HepG2 (cell line): Measurements from ENCODE around the gene ANO2. TPM values are rescaled to one million over a fixed set of nuclear protein-coding genes. Genes with fewer than 3 reads are reported as not detected.

Source experiments
- ATAC-seq: fragments of 200-7000 bp; cut with Tn5 transposase; 3 replicates; pipeline ENCODE4 v1.9.1; 2020; ENCODE audit warnings: mild to moderate bottlenecking, moderate library complexity
- BruUV-seq: library from RNA; stranded (reverse); fragments of 400-500 nt; replicated peaks from 2 replicates; lab custom pipeline; 2021; lab: Mats Ljungman, UMichigan
- CTCF ChIA-PET: fragments of 300-600 bp; formaldehyde crosslinking; extraction: SDS; loops from one replicate; lab custom pipeline; 2021; ENCODE audit warnings: low total read pairs, inconsistent platforms, low intra/inter-chr PET ratio; lab: Yijun Ruan, JAX
- POLR2A ChIA-PET: fragments of 350-600 bp; sonication (Branson Sonifier 250); formaldehyde crosslinking; loops from one replicate; lab custom pipeline; 2020; ENCODE audit warnings: antibody characterized with exemption, inconsistent platforms; lab: Yijun Ruan, JAX
- DNase-seq: peaks from one replicate; pipeline ENCODE4 v3.0.0-alpha.2; 2015; ENCODE audit warnings: low spot score
- FAIRE-seq: peaks from 3 replicates; lab custom pipeline; 2011; peaks lifted over from hg19 to GRCh38; lab: Jason Lieb, UNC
- H2AFZ ChIP-seq: one replicate; pipeline ENCODE4 v1.6.1; 2011; ENCODE audit warnings: low read length, inconsistent platforms
- H3K27ac ChIP-seq: fragments of 300-600 bp; 3 replicates; pipeline ENCODE4 v1.8.0; 2011; ENCODE audit warnings: mixed run types, mild to moderate bottlenecking, mixed read lengths, low read length, inconsistent platforms; ENCODE audit not compliant: insufficient read depth; ENCODE audit errors: extremely low read length
- H3K27me3 ChIP-seq, 2 experiments: fragments of 200-600 bp in 1 of 2; 2 replicates in 1 of 2; 3 replicates in 1 of 2; pipeline versions ENCODE4 v1.6.0 to v1.8.0; 2011; ENCODE audit warnings: low read length in 2 of 2, mild to moderate bottlenecking in 2 of 2, moderate library complexity in 2 of 2, inconsistent platforms in 1 of 2; ENCODE audit not compliant: insufficient read depth in 2 of 2, control insufficient read depth in 1 of 2
- H3K36me3 ChIP-seq, 2 experiments: fragments of 200-600 bp in 1 of 2; replicated peaks in 1 of 2; 2 replicates in 1 of 2; 3 replicates in 1 of 2; pipeline versions ENCODE4 v1.5.1 to v1.8.0; 2011; ENCODE audit warnings: low read length in 2 of 2, inconsistent platforms in 1 of 2; ENCODE audit not compliant: insufficient read depth in 2 of 2, control insufficient read depth in 1 of 2
- H3K4me1 ChIP-seq: 2 replicates; pipeline ENCODE4 v1.5.1; 2012; ENCODE audit warnings: low read length, inconsistent platforms; ENCODE audit not compliant: insufficient read depth
- H3K4me2 ChIP-seq: 2 replicates; pipeline ENCODE4 v1.6.0; 2011; ENCODE audit warnings: low read depth, low read length, inconsistent platforms
- H3K4me3 ChIP-seq, 3 experiments: fragments of 200-600 bp in 1 of 3; sonication (generic), shearing (Covaris generic) in 1 of 3; replicated peaks in 1 of 3; 2 replicates each; pipeline ENCODE4 v1.5.1; 2011 to 2016; ENCODE audit warnings: low read length in 3 of 3, inconsistent platforms in 2 of 3, low read depth in 2 of 3, mild to moderate bottlenecking in 2 of 3, control low read depth in 1 of 3, mixed read lengths in 1 of 3; ENCODE audit not compliant: insufficient read depth in 1 of 3
- H3K79me2 ChIP-seq: one replicate; pipeline ENCODE4 v1.6.1; 2011; ENCODE audit warnings: low read length, inconsistent platforms; ENCODE audit not compliant: insufficient read depth
- H3K9ac ChIP-seq: 2 replicates; pipeline ENCODE4 v1.6.0; 2011; ENCODE audit warnings: mild to moderate bottlenecking, low read depth, low read length, inconsistent platforms; ENCODE audit not compliant: insufficient read depth
- H3K9me3 ChIP-seq: 2 replicates; pipeline ENCODE4 v1.5.1; 2012; ENCODE audit warnings: mild to moderate bottlenecking, low read length
- H4K20me1 ChIP-seq: 2 replicates; pipeline ENCODE4 v1.6.0; 2011; ENCODE audit warnings: inconsistent platforms, mild to moderate bottlenecking, low read length, moderate library complexity; ENCODE audit not compliant: insufficient read depth
- ATF2 ChIP-seq: sonication (generic); formaldehyde crosslinking; IDR thresholded peaks from 2 replicates; pipeline ENCODE4 v1.4.0; 2020; ENCODE audit warnings: missing genetic modification reagents
- HDAC2 ChIP-seq: sonication (generic); formaldehyde crosslinking; IDR thresholded peaks from 2 replicates; pipeline ENCODE4 v1.4.0; 2020; ENCODE audit warnings: missing genetic modification reagents
- KLF6 ChIP-seq: IDR thresholded peaks from 2 replicates; pipeline ENCODE4 v1.8.0; 2016; ENCODE audit warnings: missing biosample characterization, missing genetic modification reagents
- MAFG ChIP-seq: sonication (generic); formaldehyde crosslinking; IDR thresholded peaks from 2 replicates; pipeline ENCODE4 v1.5.1; 2020; ENCODE audit warnings: mild to moderate bottlenecking, missing genetic modification reagents
- MTF2 ChIP-seq: sonication (generic); formaldehyde crosslinking; IDR thresholded peaks from 2 replicates; pipeline ENCODE4 v1.5.0; 2020; ENCODE audit warnings: missing genetic modification reagents, borderline replicate concordance
- POGZ ChIP-seq: sonication (generic); formaldehyde crosslinking; IDR thresholded peaks from 2 replicates; pipeline ENCODE4 v1.4.0; 2020; ENCODE audit warnings: mild to moderate bottlenecking, missing genetic modification reagents
- POLR2G ChIP-seq: fragments of 200-400 bp; formaldehyde crosslinking; IDR thresholded peaks from 2 replicates; pipeline ENCODE4 v1.6.1; 2018; ENCODE audit warnings: mild to moderate bottlenecking, low read depth, low read length, moderate library complexity
- SMAD1 ChIP-seq: sonication (generic); formaldehyde crosslinking; IDR thresholded peaks from 2 replicates; pipeline ENCODE4 v1.4.0; 2020; ENCODE audit warnings: missing genetic modification reagents, low read depth, mild to moderate bottlenecking, borderline replicate concordance
- SMYD3 ChIP-seq: sonication (generic); formaldehyde crosslinking; IDR thresholded peaks from 2 replicates; pipeline ENCODE4 v1.8.1; 2023; ENCODE audit warnings: mild to moderate bottlenecking, missing genetic modification reagents
- SOX5 ChIP-seq: IDR thresholded peaks from 2 replicates; pipeline ENCODE4 v1.6.1; 2016; ENCODE audit warnings: borderline replicate concordance
- TFDP1 ChIP-seq: IDR thresholded peaks from 2 replicates; pipeline ENCODE4 v1.6.1; 2016; ENCODE audit warnings: missing compliant biosample characterization, missing genetic modification reagents, borderline replicate concordance
- ZNF12 ChIP-seq: sonication (generic); formaldehyde crosslinking; IDR thresholded peaks from 2 replicates; pipeline ENCODE4 v1.5.0; 2020; ENCODE audit warnings: missing genetic modification reagents
- ZNF543 ChIP-seq: sonication (generic); formaldehyde crosslinking; IDR thresholded peaks from 2 replicates; pipeline ENCODE4 v1.4.0; 2020; ENCODE audit warnings: mild to moderate bottlenecking, missing genetic modification reagents
- ZNF615 ChIP-seq: sonication (generic); formaldehyde crosslinking; IDR thresholded peaks from 2 replicates; pipeline ENCODE4 v1.5.0; 2020; ENCODE audit warnings: mild to moderate bottlenecking, missing genetic modification reagents, borderline replicate concordance
- ZNF639 ChIP-seq: conservative IDR thresholded peaks from 2 replicates; pipeline ENCODE4 v1.6.1; 2018; ENCODE audit warnings: missing genetic modification reagents
- WGBS: methylation state at CpG from one replicate; pipeline ENCODE4 v1.1.6; 2017; ENCODE audit warnings: low lambda C conversion rate; 5-methylcytosine and 5-hydroxymethylcytosine counted together
- in situ Hi-C: cut with HindIII; loops from 2 replicates; pipeline ENCODE4 v1.10.0; 2017; ENCODE audit warnings: low pct_unique_long_range_greater_than_20kb; ENCODE audit not compliant: extremely low pct_ligation_motif_present
- intact Hi-C: fragments of 100-400 bp; cut with micrococcal nuclease; formaldehyde crosslinking; loops from one replicate; pipeline ENCODE4 v1.10.0; 2022; ENCODE audit not compliant: unreplicated experiment
- polyA plus RNA-seq, 8 experiments: library from polyadenylated mRNA; depleted of rRNA in 3 of 8; stranded (reverse) in 7 of 8; unstranded in 1 of 8; fragments of >200 nt; fragmentation: Illumina TruSeq in 4 of 8; extraction: Trizol in 4 of 8; gene quantifications; 2 replicates each; pipeline versions ENCODE4 v1.2.1 to v1.2.3, GENCODE V29; 2011 to 2016; ENCODE audit warnings: low read depth in 4 of 8, missing spikeins in 1 of 8, mixed read lengths in 1 of 8; ENCODE audit not compliant: insufficient read depth in 1 of 8
- total RNA-seq, 5 experiments: library from RNA; depleted of rRNA; stranded (reverse); fragments of >200 nt; fragmentation: Illumina TruSeq; extraction: Trizol; gene quantifications; 2 replicates each; pipeline ENCODE4 v1.2.3, GENCODE V29; 2016; ENCODE audit warnings: low read depth in 1 of 5
- TF ChIP-seq, protein P1 (sequence below): sonication (generic); formaldehyde crosslinking; IDR thresholded peaks from 2 replicates; pipeline ENCODE4 v1.4.0; 2020; ENCODE audit warnings: missing genetic modification reagents
- TF ChIP-seq, protein P2 (sequence below): sonication (generic); formaldehyde crosslinking; IDR thresholded peaks from 2 replicates; pipeline ENCODE4 v1.5.0; 2020; ENCODE audit warnings: missing genetic modification reagents
- TF ChIP-seq, protein P3 (sequence below): sonication (generic); formaldehyde crosslinking; conservative IDR thresholded peaks from 2 replicates; pipeline ENCODE4 v1.5.0; 2020; ENCODE audit warnings: missing genetic modification reagents

Gene ANO2
- total and polyA plus RNA-seq, 2 of the 13 experiments (the other 11 are each of a cell fraction or from before 2014, with no cell fraction given) = 0.18 TPM; not detected in 1

DNA sequence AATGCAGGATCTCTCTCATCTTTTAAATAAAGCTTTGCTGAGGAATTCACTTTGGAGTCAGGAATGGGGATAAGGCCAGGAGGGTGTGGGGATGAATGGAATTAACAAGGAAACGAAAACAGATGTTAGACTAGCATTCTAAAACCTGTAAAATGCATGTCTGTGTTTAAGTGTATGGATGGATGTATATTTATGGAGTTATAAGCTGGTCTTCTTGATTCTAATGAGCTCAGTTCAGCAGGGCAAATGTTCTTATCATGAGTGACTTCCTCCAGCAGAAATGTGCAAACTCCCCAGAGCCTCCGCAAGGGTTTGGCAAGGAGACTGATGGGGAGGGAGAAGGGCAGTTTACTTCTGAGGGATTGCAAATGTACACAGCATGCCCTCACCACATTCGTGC lies 364.0 kb downstream of the ANO2 start:
- no TSS peak for BruUV-seq
- no peaks in the 10 kb centered on the region for H3K79me2 ChIP-seq
- ATAC-seq (no peak), DNase-seq (no peak), FAIRE-seq (no peak)
- POLR2A ChIA-PET = no interaction called here
- H3K4me2 ChIP-seq = no peak overlapping the region
- no peak overlapping the region for H2AFZ ChIP-seq
- H3K27ac ChIP-seq = no peak overlapping the region
- CTCF ChIA-PET = no interaction called here
- peaks cover 8% of the 10 kb centered on the region for H3K4me1 ChIP-seq
- no peaks in the 10 kb centered on the region for H4K20me1 ChIP-seq
- no peak overlapping the region for H3K9ac ChIP-seq
- H3K36me3 ChIP-seq = no peaks in the 10 kb centered on the region
- H3K9me3 ChIP-seq = no peaks in the 10 kb centered on the region
- intact Hi-C loops = no loop called here
- 40% methylated on average over 3 of the region's 3 CpGs for WGBS
- H3K27me3 ChIP-seq = no peaks in the 10 kb centered on the region
- H3K4me3 ChIP-seq = no peak overlapping the region
- in situ Hi-C loops = no loop called here
- TF ChIP-seq TFDP1 (CRISPR knock-in tag) (no peak), POLR2G (no peak), ATF2 (no peak), MAFG (no peak), ZNF12 (CRISPR knock-in tag) (no peak), ZNF639 (no peak), KLF6 (CRISPR knock-in tag) (no peak), SMYD3 (no peak), ZNF543 (no peak), ZNF615 (CRISPR knock-in tag) (no peak), SOX5 (no peak), HDAC2 (no peak), POGZ (no peak), SMAD1 (no peak), MTF2 (CRISPR knock-in tag) (no peak)
- TF ChIP-seq, protein P1, sequence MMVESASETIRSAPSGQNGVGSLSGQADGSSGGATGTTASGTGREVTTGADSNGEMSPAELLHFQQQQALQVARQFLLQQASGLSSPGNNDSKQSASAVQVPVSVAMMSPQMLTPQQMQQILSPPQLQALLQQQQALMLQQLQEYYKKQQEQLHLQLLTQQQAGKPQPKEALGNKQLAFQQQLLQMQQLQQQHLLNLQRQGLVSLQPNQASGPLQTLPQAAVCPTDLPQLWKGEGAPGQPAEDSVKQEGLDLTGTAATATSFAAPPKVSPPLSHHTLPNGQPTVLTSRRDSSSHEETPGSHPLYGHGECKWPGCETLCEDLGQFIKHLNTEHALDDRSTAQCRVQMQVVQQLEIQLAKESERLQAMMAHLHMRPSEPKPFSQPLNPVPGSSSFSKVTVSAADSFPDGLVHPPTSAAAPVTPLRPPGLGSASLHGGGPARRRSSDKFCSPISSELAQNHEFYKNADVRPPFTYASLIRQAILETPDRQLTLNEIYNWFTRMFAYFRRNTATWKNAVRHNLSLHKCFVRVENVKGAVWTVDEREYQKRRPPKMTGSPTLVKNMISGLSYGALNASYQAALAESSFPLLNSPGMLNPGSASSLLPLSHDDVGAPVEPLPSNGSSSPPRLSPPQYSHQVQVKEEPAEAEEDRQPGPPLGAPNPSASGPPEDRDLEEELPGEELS = no peak
- TF ChIP-seq, protein P2, sequence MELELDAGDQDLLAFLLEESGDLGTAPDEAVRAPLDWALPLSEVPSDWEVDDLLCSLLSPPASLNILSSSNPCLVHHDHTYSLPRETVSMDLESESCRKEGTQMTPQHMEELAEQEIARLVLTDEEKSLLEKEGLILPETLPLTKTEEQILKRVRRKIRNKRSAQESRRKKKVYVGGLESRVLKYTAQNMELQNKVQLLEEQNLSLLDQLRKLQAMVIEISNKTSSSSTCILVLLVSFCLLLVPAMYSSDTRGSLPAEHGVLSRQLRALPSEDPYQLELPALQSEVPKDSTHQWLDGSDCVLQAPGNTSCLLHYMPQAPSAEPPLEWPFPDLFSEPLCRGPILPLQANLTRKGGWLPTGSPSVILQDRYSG (CRISPR knock-in tag) = no peak
- TF ChIP-seq, protein P3, sequence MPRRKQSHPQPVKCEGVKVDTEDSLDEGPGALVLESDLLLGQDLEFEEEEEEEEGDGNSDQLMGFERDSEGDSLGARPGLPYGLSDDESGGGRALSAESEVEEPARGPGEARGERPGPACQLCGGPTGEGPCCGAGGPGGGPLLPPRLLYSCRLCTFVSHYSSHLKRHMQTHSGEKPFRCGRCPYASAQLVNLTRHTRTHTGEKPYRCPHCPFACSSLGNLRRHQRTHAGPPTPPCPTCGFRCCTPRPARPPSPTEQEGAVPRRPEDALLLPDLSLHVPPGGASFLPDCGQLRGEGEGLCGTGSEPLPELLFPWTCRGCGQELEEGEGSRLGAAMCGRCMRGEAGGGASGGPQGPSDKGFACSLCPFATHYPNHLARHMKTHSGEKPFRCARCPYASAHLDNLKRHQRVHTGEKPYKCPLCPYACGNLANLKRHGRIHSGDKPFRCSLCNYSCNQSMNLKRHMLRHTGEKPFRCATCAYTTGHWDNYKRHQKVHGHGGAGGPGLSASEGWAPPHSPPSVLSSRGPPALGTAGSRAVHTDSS = no peak
